ENCODE data around the gene USP17L10.
"Not testable (repeated sequence)": the region's sequence is repeated elsewhere in the genome, so short reads cannot be mapped to it uniquely, and the experiment has no call there.

DNA sequence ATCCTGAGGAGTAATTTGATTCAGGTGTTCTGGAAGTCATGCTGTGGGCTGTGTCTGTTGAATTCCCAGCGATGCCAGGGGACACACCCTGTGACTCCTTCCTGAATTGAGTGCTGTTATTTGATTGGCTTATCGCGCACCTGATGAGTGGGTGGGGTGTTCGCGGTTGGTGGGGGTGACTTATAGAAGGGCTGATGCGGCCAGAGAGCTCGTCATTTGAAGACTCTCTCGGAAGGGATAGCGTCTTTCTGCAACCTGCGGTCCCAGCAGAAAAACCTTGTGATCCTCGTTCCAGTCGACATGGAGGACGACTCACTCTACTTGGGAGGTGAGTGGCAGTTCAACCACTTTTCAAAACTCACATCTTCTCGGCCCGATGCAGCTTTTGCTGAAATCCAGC is 47.4 kb downstream of the USP17L10 start, which contains the start of gene USP17L20:
- TF ChIP-seq, protein P1, sequence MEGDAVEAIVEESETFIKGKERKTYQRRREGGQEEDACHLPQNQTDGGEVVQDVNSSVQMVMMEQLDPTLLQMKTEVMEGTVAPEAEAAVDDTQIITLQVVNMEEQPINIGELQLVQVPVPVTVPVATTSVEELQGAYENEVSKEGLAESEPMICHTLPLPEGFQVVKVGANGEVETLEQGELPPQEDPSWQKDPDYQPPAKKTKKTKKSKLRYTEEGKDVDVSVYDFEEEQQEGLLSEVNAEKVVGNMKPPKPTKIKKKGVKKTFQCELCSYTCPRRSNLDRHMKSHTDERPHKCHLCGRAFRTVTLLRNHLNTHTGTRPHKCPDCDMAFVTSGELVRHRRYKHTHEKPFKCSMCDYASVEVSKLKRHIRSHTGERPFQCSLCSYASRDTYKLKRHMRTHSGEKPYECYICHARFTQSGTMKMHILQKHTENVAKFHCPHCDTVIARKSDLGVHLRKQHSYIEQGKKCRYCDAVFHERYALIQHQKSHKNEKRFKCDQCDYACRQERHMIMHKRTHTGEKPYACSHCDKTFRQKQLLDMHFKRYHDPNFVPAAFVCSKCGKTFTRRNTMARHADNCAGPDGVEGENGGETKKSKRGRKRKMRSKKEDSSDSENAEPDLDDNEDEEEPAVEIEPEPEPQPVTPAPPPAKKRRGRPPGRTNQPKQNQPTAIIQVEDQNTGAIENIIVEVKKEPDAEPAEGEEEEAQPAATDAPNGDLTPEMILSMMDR (conservative IDR thresholded peaks at IDR 0.05 in 1 of 2, IDR thresholded peaks at IDR 0.05 in 1 of 2; ENCODE audit: extremely low read depth in 1 of 2, insufficient read depth in 1 of 2, low read depth in 1 of 2, low read length in 2 of 2) = not testable (repeated sequence)
- TF ChIP-seq EZH2 (IDR thresholded peaks at IDR 0.05; ENCODE audit: borderline replicate concordance, low read length) = not testable (repeated sequence)

Data from mammary epithelial cell (primary cell).